Body of pancreas (tissue), 4 donors: ENCODE data around the gene SESN2.

Source experiments
- POLR2A ChIP-seq, 3 donors: fragments of 450-650 bp; IDR thresholded peaks; one replicate each; pipeline ENCODE4 v1.6.1; 2016; ENCODE audit warnings: antibody characterized with exemption in 3 of 3, mild to moderate bottlenecking in 2 of 3
- TF ChIP-seq, protein P1 (sequence below), 7 experiments: fragments of 450-650 bp in 4 of 7; fragments of 200-600 bp in 3 of 7; sonication (generic) in 3 of 7; IDR thresholded peaks; one replicate each; pipeline ENCODE4 v1.5.1; 2016 to 2019; ENCODE audit warnings: antibody characterized with exemption in 7 of 7

GRCh38 chr1:28317014-28317413, 57.7 kb downstream of the SESN2 start:
- TF ChIP-seq, protein P1, sequence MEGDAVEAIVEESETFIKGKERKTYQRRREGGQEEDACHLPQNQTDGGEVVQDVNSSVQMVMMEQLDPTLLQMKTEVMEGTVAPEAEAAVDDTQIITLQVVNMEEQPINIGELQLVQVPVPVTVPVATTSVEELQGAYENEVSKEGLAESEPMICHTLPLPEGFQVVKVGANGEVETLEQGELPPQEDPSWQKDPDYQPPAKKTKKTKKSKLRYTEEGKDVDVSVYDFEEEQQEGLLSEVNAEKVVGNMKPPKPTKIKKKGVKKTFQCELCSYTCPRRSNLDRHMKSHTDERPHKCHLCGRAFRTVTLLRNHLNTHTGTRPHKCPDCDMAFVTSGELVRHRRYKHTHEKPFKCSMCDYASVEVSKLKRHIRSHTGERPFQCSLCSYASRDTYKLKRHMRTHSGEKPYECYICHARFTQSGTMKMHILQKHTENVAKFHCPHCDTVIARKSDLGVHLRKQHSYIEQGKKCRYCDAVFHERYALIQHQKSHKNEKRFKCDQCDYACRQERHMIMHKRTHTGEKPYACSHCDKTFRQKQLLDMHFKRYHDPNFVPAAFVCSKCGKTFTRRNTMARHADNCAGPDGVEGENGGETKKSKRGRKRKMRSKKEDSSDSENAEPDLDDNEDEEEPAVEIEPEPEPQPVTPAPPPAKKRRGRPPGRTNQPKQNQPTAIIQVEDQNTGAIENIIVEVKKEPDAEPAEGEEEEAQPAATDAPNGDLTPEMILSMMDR (IDR thresholded peaks at IDR 0.05) = no peak
- TF ChIP-seq POLR2A (IDR thresholded peaks at IDR 0.05) = no peak
